CD4-positive, alpha-beta T cell (primary cell): Measurements from ENCODE around the gene SLC13A3. TPM values are rescaled to one million over a fixed set of nuclear protein-coding genes. Genes with fewer than 3 reads are reported as not detected.

Experiments used
- ATAC-seq: fragments of 200-7000 bp; cut with Tn5 transposase; one replicate; pipeline ENCODE4 v1.10.0; 2022; ENCODE audit warnings: mild to moderate bottlenecking; ENCODE audit not compliant: poor library complexity
- CTCF ChIA-PET: fragments of 350-600 bp; sonication (Branson Sonifier 250); formaldehyde crosslinking; loops from one replicate; lab custom pipeline; 2021; ENCODE audit warnings: antibody characterized with exemption, inconsistent platforms; lab: Charles Lee
- POLR2A ChIA-PET: fragments of 350-600 bp; sonication (Branson Sonifier 250); formaldehyde crosslinking; loops from one replicate; lab custom pipeline; 2021; ENCODE audit warnings: antibody characterized with exemption, inconsistent platforms; lab: Charles Lee
- DNase-seq, 14 experiments: peaks; one replicate each; pipeline ENCODE4 v3.0.0-alpha.2; 2013 to 2020; ENCODE audit warnings: mixed read lengths in 2 of 14
- H3K27ac ChIP-seq, 2 donors: one replicate each; pipeline versions ENCODE4 v1.5.1 to v1.7.0; 2013; ENCODE audit warnings: low read length in 2 of 2, low read depth in 1 of 2, mild to moderate bottlenecking in 1 of 2
- H3K27me3 ChIP-seq, 2 experiments: 1 replicate in 1 of 2; 2 replicates in 1 of 2; pipeline versions ENCODE4 v1.6.1 to v1.7.0; 2013; ENCODE audit warnings: low read length in 2 of 2, control low read depth in 1 of 2, mild to moderate bottlenecking in 1 of 2, moderate library complexity in 1 of 2; ENCODE audit not compliant: insufficient read depth in 2 of 2, control insufficient read depth in 1 of 2
- H3K36me3 ChIP-seq: one replicate; pipeline ENCODE4 v1.6.1; 2013; ENCODE audit warnings: low read length, control low read depth; ENCODE audit not compliant: insufficient read depth
- H3K4me1 ChIP-seq: one replicate; pipeline ENCODE4 v1.6.1; 2013; ENCODE audit warnings: low read length, control low read depth; ENCODE audit not compliant: insufficient read depth
- H3K4me3 ChIP-seq: one replicate; pipeline ENCODE4 v1.5.1; 2013; ENCODE audit warnings: mild to moderate bottlenecking, low read length, moderate library complexity
- H3K9me3 ChIP-seq, 2 experiments: 1 replicate in 1 of 2; 2 replicates in 1 of 2; pipeline versions ENCODE4 v1.6.1 to v1.7.0; 2013; ENCODE audit warnings: low read length in 2 of 2, mild to moderate bottlenecking in 2 of 2, control low read depth in 1 of 2, moderate library complexity in 1 of 2; ENCODE audit not compliant: control insufficient read depth in 1 of 2, insufficient read depth in 1 of 2
- H3K27ac Mint-ChIP-seq: one replicate; pipeline ENCODE4 v1.8.0; 2020; ENCODE audit warnings: mixed read lengths
- H3K27me3 Mint-ChIP-seq: one replicate; pipeline ENCODE4 v1.8.0; 2021; ENCODE audit warnings: mixed read lengths
- H3K36me3 Mint-ChIP-seq: one replicate; pipeline ENCODE4 v1.8.0; 2021; ENCODE audit warnings: low read depth, mixed read lengths
- H3K4me1 Mint-ChIP-seq: one replicate; pipeline ENCODE4 v1.8.0; 2021; ENCODE audit warnings: low read depth, mixed read lengths
- H3K4me3 Mint-ChIP-seq: one replicate; pipeline ENCODE4 v1.8.0; 2020; ENCODE audit warnings: mild to moderate bottlenecking, mixed read lengths
- H3K9me3 Mint-ChIP-seq: one replicate; pipeline ENCODE4 v1.8.0; 2020; ENCODE audit warnings: mixed read lengths
- CTCF ChIP-seq: fragments of 200-600 bp; IDR thresholded peaks from one replicate; pipeline ENCODE4 v1.8.0; 2022; ENCODE audit warnings: antibody characterized with exemption, mild to moderate bottlenecking
- intact Hi-C, 2 experiments: fragments of 100-400 bp; cut with DNase I in 1 of 2; cut with micrococcal nuclease in 1 of 2; formaldehyde crosslinking; loops; one replicate each; pipeline versions ENCODE4 v1.15.1 to v1.9.0; 2023 to 2025; cut with DNase I, micrococcal nuclease
- total RNA-seq, 174 experiments: library from RNA in 2 of 174; stranded (reverse) in 2 of 174; gene quantifications; one replicate each; pipeline ENCODE4 v1.2.3 and lab custom pipeline; 2021 to 2026

Gene SLC13A3
- total RNA-seq, 2 experiments from 2014 or later, result 0.28 TPM; not detected in 1

- Mint-ChIP-seq H3K36me3 (no peaks in the 10 kb centered on the region), H3K27me3 (peaks cover 23% of the 10 kb centered on the region), H3K4me1 (no peaks in the 10 kb centered on the region), H3K27ac (no peak overlapping the region), H3K4me3 (no peak overlapping the region), H3K9me3 (no peaks in the 10 kb centered on the region)
- no peak for TF ChIP-seq CTCF
- no peaks in the 10 kb centered on the region for H3K9me3 ChIP-seq
- no peaks in the 10 kb centered on the region for H3K36me3 ChIP-seq
- no peaks in the 10 kb centered on the region for H3K4me1 ChIP-seq
- ATAC-seq (no peak), DNase-seq (no peak)
- no peak overlapping the region for H3K4me3 ChIP-seq
- POLR2A ChIA-PET, result no interaction called here
- no peak overlapping the region for H3K27ac ChIP-seq
- H3K27me3 ChIP-seq, result peaks cover 3% of the 10 kb centered on the region in 2 experiments
- intact Hi-C loops, result no loop called here
- CTCF ChIA-PET, result no interaction called here
Measured at GRCh38 chr20:46657618-46658017, 6.4 kb upstream of the SLC13A3 start.

- intact Hi-C loops, result no loop called here
- H3K4me3 ChIP-seq, result no peak overlapping the region
- Mint-ChIP-seq H3K27me3 (peaks cover 26% of the 10 kb centered on the region), H3K4me3 (no peak overlapping the region), H3K27ac (no peak overlapping the region), H3K9me3 (no peaks in the 10 kb centered on the region), H3K4me1 (no peaks in the 10 kb centered on the region), H3K36me3 (no peaks in the 10 kb centered on the region)
- no peaks in the 10 kb centered on the region for H3K36me3 ChIP-seq
- no peaks in the 10 kb centered on the region for H3K4me1 ChIP-seq
- POLR2A ChIA-PET, result no interaction called here
- DNase-seq (no peak), ATAC-seq (no peak)
- H3K9me3 ChIP-seq, result peaks cover 0 to 3% of the 10 kb centered on the region in 2 experiments
- H3K27ac ChIP-seq, result no peak overlapping the region
- no peak for TF ChIP-seq CTCF
- H3K27me3 ChIP-seq, result peaks cover 3 to 8% of the 10 kb centered on the region in 2 experiments
- CTCF ChIA-PET, result no interaction called here
Measured at GRCh38 chr20:46657137-46657536, 5.9 kb upstream of the SLC13A3 start.

GRCh38 chr20:46652699-46653098 is 1.4 kb upstream of the SLC13A3 start:
- DNase-seq (no peak), ATAC-seq (no peak)
- no peaks in the 10 kb centered on the region for H3K9me3 Mint-ChIP-seq
- TF ChIP-seq CTCF, result no peak
- POLR2A ChIA-PET, result no interaction called here
- Histone ChIP-seq H3K9me3 (peaks cover 0 to 8% of the 10 kb centered on the region in 2 experiments), H3K4me1 (no peaks in the 10 kb centered on the region), H3K27ac (no peak overlapping the region), H3K27me3 (peaks cover 20 to 31% of the 10 kb centered on the region in 2 experiments), H3K36me3 (no peaks in the 10 kb centered on the region), H3K4me3 (no peak overlapping the region)
- CTCF ChIA-PET, result no interaction called here
- no peak overlapping the region for H3K4me3 Mint-ChIP-seq
- no peak overlapping the region for H3K27ac Mint-ChIP-seq
- no peaks in the 10 kb centered on the region for H3K36me3 Mint-ChIP-seq
- intact Hi-C loops, result no loop called here
- peaks cover 58% of the 10 kb centered on the region for H3K27me3 Mint-ChIP-seq
- H3K4me1 Mint-ChIP-seq, result no peaks in the 10 kb centered on the region
